Stimulated activated CD8-positive, alpha-beta memory T cell treated with anti-CD3 and anti-CD28 coated beads, Interleukin-12 subunit alpha, Interleukin-12 subunit beta, amount 100 ng/mL, for 1 hour (primary cell): ENCODE data around the gene ACOX2.

Experiments used
- DNase-seq: peaks from one replicate; pipeline ENCODE4 v3.0.0-alpha.2; 2020; ENCODE audit warnings: low read depth

The ACOX2 gene

DNA sequence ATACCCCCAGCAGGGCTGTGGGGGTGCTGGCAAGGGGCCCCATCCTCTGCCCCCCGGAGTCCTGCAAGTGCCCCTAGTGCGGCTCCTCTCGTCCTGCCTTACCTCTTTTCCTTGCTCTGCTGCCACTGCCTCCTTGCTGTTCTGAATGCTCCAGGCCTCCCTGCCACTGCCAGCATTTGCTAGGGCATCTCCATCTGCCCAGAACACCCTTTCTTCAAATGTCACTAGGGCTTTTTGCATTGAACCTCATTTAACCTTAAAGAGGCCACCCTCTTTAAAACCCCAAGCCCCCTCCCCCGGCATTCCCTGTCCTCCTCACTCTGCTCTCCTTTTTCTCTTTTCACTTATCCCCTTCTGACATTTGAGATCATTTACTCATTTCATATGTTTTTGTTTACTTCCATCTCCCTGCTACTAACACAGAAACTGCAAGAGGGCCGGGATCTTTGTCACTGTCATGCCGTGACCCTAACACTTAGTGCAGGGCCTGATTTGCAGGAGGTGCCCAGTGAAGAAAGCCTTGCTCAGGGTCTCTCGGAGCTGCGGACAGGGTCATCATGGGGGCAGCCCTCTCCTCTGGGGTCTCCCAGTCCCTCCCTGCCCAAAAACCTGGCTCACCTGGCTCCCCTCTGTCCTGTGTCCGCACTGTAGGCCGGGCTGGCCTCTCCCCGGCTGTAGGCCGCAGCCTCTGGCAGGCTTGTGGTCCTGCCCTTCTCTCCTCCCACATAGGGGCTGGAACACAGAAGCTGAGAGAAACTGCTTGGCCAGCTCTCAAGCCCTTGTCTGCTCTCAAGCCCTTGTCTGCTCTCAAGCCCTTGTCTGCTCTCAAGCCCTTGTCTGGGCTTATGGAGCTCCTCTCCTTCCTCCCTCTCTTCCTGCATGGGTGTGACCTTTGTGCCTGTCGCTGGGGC is at the start of gene ACOX2:
Gene ACOX2 (minus strand): TSS at position 690 of the 911 bp plus-strand sequence. CDS start 2,084 bp downstream, outside the sequence.
- DNase-seq, result no peak

DNA sequence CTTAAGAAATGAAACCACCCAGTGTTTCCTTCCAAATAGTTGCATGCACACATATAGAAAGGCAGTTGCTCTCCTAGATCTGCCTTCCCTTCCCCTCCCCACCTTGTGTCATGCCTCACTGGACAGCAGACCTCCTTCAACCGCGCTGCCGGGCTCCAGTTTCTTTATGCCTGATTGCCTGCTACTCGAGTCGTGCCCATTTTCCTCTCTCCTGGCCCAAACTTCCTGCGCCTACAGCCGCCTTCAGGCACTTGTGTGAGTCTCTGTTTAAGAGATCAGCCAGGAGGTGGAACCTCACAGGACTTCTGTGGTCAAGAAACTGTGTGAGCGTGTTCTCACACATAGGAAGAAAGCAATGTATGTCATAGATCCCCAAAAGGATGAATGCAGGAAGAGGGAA is 49.0 kb upstream of the ACOX2 start:
- no peak for DNase-seq

DNA sequence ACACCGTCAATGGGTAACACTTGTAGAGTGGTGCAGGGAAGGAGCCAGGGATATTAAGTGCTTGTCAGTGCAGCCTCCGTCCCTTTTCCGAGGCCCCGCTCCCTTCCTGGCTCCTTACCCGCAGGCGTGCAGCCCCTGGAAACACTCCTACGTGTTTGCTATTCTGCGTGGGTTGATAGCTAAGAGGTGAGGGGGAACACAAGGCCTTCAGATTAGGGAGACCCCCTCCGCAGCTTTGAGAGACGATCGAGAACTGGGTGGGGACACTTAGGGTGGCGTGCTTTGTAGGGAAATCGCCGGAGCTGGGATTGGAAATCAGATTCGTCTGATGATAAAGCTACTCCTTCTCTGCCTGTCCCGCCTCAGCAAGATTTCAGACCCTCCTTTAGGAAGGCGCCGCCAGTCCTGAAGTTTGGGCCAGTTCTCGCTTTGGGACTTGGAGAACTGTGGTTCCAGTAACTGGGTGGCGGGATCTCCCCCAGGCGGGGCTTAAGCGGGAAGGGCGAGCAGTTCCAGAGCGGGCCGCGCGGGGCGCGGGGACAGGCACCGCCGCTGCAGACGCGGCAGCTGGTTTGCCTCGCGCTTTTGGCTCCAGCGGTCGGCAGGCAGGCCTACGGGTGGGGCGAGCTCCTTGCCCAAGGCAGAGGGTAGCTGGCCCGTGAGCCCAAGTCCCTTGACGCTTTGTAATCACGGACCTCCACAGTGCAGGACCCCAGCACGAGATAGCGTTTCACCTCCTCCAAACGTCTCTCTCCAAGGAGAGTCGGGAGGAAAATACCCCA is 48.2 kb upstream of the ACOX2 start:
- DNase-seq, result peak; percentile 15

DNA sequence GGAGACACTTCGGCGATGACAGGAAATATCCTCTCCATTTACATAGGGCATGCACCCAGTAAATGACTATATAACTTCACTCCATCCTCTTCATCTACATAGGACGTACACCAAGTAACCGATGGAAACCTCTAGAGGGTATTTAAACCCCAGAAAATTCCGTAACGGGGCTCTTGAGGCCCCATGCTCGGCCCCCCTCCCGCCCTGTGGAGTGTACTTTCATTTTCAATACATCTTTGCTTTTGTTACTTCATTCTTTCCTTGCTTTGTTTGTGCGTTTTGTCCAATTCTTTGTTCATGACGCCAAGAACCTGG is 47.7 kb upstream of the ACOX2 start:
- no peak for DNase-seq

DNA sequence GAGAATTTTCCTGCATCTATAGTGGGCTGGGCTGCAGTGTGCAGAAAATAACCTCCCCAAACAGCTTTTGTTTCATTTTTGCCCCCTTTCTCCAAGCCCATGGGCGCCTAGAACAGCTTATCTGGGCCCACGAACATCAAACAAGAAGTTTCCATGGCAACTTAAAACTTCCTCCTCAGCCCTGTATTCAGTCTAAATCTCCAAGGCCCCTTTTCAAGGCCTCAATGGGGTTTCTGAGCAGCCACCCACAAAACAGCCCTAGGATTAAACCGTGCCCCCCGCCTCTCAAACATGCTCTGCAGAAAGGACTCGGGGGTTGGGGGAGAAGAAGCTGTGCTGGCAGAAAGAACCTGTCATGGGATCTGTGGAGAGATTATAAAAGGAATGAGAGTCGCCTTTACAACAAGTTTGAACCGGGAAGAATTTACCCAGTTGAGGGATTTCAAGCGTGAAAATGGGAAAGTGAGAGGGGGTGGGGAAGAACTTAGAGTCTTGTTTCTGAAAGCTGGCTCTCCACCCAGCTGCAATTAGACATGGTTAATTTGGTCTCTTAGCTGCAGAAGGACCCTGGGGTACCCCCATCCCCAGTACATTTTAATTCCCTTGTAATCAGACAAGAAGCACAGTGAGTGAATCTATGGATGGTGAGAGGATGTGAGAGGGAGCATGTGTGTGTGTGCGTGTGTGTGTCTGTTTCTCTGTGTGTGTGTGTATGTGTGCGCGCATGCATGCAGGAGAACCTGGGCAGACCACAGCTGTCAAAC is 44.5 kb upstream of the ACOX2 start:
- DNase-seq, result no peak

DNA sequence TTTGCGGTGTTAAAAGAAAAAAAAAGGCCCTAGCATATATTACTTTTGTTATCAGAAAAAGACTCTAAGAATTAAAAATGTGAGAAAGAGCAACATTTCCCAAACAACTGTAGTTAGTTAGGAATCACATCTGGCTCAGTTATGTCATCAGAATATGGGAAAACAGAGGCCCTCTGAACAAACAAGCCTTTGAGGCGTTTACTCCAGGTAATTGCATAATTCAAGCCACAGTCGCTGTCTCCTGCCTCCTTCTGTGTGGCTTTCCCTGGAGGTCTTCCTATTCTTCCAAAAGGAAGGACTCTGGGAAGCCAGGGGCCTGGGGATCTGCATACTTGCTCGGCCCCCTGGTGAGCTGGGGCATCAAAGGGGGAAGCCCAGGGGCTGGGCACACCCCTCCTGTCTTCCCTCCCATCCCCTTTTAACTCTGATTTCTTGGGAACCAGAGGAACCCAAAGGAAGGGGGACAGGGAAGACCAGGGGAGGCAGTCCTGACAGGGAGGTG is 43.9 kb upstream of the ACOX2 start:
- DNase-seq, result no peak

DNA sequence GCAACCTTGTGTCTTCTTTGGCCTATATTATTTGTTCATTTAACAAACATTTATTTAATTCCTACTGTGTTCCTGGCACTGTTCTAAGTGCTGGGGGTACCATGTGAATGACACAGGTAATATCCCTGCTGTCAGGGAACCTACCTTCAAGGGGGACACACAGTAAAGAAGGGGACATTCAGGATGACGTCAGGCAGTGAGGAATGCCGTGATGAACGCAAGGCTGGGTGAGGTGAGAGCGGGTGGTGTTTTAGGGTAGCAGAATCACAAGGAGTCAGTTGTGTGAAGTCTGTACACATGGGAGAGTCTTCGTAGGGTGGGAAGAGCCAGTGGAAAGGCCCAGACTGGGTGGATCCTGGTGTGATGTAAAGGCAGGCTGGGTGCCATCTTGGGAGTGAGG is 41.9 kb upstream of the ACOX2 start:
- DNase-seq, result no peak

DNA sequence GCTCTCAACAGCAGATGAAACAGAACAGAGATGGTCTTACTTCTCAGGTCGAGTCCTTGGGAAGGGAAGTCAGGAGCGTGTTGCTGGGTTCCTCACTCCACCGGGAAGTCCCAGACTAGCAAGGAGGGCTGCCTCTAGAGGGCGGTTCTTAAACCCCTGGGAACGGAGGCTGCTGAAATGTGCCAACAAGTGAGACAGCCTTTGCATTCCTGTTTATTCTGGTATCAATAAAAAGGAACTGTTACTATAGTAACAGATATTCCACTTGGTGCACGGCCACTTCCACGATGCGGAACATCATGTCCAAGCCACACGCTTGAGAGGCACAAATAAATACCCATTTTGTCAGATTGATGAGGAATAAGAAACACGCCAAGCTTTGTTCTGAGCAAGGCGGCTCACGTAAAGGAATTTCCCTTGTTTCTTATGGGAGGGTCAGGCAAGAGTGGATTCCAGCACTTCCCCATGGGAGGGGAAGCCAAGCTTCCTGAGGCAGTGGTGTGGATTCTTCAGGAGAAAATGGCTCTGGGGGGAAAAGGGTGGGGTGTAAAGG is 40.4 kb upstream of the ACOX2 start, which contains the start of gene FAM107A:
Gene FAM107A (minus strand): TSS at position 123 of the 553 bp plus-strand sequence. CDS start 7,531 bp downstream, outside the sequence.
- DNase-seq, result no peak

DNA sequence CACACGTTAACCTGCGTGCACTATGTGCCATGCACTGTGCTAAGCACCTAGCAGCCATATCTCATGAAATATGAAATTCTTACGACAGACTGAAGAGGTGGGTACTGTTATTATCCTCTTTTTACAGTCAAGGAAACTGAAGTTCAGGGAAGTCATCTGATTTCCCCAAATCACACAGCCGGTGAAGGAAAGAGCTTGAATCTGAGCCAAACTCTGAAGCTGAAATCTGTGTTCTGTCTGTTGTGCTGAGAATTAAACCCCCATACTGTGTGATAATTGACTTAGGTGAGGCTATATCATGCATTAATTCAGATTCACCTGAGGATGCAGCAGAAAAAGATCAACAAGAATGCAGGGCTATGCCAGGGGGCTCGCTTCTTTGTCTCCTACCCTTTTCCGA is 39.7 kb upstream of the ACOX2 start:
- DNase-seq, result no peak

DNA sequence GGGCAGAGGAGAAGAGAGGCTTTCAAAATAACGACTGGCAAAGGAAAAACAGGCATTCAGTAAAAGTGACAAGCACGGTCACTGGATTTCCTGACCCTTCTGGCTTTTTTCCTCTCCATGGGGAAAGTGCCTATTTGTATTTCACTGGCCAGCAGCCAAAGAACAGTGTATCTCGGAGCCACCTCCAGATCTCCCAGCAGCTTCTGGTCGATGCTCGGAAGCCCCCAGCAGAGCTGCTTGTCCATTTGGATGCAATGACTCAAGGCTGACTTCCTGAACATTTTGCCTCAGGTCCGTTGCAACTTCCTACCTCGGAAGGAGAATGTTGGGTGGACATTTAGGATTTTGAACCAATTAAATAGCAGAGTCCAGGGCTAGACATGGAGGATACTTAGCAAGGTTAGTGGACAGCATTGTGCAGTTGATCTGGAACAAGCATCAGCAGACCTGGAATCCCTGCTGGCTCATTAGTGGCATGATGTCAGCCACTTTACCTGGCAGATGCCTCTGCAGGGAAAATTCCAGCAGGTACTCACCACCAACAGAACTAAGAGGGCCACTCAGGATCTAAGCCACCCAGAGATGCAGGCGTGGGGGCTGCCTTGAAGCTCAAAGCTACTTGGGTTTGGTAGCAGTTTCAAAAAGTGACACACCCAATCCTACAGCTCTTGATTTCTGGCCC is 39.1 kb upstream of the ACOX2 start:
- no peak for DNase-seq

DNA sequence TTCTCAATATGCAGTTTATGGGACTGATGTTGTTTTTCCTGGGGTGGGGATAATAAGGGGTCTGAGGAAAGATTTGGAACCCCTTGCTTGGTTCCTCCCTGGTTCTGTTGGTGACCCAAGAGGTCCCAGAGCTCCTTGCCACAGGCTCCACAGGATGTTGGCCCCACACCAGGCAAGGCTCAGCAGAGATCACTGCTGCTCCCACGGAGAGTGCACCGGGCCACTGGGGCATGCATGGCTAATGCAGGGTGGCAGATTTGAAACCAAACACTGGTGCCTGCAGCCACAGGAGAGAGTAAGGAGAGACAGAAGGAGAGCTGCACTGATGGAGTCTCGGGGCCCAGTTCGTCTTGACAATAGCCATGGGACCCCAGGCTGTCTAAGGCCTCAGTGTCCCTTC is 37.7 kb upstream of the ACOX2 start:
- no peak for DNase-seq

DNA sequence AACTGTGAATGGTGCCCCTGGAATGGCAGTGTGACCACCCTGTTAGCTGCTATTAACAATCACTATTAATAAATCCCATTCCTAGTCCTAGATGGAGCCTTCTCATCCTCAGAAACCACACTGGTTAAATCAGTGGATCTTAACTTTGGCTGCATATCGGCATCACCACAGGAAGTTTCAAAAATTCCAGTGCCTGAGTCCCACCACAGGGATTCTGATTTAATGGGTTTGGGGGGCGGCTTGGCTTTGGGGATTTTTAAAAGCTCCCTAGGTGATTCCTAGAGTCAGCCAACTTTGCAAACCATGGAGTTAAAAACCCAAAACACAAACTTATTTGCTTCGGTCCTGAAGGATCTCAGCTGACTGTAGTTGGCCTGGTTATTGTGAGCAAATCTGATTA is 37.1 kb upstream of the ACOX2 start:
- DNase-seq, result no peak

DNA sequence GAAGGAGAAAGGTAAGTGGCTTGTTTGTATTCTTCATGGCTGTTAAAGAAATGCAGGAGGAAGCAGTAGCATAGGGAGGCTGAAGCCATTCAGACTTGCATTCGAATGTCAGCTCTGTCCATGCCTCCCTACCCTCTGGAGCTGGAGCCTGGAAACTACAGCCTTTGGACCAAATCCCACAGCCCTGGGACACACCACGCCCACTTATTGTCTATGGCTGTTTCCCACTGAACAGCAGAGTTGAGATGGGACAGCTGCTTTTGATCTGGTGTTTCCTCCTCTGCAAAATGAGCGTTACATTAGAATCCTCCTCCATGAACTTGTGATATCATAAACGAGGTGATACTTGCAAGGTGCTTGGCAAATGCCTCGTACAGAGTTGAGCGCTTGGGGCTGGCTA is 36.6 kb upstream of the ACOX2 start:
- no peak for DNase-seq

DNA sequence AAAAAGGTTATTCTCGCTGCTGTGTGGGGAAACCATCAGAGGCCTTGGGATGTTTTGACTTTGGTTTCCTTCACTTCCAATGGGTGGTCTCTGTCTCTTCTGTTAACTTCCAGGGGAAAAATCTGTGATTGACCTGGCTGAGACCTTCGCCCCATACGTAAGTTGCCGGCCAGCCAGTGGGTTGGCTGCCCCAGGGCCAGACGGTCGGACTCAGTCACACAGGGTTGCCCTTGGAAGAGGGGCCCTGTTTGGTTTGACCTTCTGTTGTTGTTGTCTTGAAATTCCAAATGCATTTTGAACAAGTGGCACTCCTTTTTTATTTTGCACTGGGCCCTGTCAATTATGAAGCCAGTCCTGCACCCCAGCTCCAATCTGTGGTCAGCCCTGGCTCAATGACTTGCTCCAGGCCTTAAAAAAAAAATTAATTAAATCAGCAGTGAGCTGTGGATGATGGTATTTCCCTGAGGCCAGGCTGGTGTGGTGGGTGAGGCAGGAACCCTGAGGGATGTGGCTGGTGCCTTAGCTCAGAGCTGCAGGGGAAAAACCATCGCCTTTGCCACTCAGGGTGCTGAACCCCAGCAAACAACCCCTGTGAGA is 35.7 kb upstream of the ACOX2 start:
- no peak for DNase-seq

DNA sequence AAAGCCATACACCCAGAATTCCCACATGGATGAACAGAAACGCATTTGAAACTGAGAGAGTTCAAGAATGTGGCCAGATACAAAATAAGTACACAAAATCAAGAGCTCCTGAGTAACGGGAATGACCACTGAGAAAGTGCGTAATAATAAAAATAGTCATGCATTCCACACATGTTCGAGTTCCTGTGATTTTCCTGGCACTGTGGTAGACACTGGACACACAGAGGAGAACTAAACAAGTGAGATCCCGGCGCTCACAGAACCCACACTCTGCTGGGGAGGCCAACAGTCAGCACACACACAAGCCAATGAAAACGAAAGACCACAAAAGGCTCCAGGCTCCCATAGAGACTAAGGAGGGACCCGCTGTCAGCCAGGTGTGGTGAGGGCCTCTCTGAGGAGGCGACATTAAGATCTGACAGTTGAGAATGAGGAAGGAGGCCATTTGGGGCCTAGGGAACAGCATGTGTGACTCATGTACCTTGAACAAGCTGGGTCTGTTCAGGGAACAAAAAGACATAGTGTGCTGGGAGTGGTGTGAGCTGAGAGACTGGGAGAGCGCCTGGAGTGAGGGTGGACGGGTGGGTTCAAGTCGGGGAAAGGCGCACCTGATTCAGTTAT is 35.1 kb upstream of the ACOX2 start:
- DNase-seq, result no peak

DNA sequence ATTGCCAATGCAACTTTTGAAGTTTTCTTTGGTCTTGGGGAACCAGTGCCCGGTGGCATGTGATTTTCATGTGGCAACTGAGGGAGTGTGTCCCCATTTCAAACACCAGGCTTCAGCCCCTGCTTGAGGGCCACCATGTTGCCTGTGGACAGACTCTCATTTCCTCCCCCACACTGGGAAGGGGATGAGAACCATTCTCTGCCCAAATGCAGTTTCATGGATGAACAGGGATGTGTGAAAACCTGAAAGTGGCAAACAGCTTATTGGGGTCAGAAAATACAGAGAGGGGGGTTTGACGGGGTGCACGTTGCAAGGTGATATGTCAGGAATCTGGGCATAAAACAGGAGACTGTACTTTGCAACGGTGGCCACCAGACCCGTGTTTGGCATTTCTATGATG is 33.9 kb upstream of the ACOX2 start:
- no peak for DNase-seq

DNA sequence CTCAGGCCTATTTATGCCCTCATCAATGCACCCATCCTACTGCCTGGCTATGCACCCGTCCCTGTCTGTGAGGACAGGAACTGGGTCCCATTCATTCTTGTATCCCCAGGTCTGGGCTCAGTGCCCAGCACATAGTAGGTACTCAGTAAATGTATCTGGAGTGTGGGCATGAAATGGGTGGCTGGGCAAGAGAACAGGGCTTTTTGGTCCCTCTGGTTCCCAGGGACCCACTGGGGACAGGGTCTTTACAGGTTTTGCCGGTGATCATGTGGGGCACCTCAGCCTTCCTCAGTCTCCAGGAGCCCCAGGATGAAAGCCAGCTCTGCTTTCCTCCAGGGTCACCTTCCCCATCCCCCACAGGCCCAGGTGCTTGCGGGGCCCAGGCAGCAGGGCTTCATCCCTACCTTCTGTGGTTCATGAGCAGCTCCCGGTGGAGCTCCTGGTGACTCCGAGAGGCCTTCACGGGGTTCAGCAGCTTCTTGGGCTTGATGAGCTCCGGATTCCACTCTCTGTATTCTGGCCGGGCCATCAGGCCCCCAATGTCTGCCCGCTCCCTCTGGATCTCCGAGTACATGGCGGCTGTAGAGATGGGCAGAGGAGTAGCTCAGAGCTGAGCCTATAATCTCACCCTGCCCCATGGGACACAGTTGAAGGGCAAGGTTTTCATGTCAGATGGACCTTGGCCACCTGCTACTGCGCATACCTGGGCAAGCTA is 32.5 kb upstream of the ACOX2 start:
- no peak for DNase-seq

DNA sequence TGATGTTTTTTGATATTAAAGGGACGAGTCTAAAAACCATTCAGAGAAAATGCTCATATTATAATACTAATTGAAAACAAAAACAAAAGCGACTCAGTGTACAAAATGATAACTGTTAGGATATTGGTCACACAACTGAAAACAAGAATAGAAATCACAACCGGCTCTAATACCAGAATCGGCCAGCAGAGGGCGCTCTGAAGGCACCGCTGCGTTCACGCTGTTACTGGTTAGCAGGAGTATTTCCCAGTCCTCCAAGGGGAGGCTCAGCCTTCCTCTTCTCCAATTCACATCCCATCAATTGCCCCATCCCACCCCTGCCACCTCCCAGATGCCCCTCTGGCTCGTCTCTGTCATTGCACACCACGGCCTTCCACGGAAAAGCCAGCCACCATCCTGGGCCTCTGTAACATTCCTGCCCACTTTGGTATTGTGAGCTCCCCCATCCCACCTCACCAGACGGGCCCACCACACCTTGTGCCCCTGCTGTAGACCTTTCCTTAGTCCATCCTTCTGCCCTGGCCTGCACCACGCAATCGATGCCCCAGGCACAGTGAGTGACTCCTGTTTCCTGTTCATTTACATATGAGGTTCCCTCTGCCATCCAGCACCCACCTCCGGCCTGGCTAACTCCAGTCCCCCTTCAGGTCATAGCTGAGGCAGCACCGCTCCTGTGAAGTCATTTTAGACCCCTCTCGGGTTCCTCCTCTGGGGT is 31.7 kb upstream of the ACOX2 start:
- peak; percentile 63 for DNase-seq

DNA sequence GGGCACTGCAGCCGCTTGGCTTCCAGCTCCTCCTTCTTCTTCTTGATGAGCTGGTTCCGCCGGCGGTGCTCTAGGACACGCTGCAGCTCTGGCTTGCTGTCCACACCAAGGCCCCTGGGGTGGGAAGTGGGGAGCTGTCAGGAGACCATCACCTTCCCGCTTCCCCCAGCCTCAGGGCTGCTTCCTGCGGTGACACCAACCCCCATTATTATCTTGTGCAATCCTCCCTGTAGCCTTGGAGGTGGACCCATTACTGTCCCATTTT is 30.2 kb upstream of the ACOX2 start:
- DNase-seq, result no peak
